Brain microvascular endothelial cell (primary cell): ENCODE results near the gene TCF3.

Experiments used
- DNase-seq: peaks from one replicate; pipeline ENCODE4 v3.0.0-alpha.2; 2020
- H3K27ac ChIP-seq: fragments of 250-450 bp; sonication (Bioruptor Pico); 2 replicates; pipeline ENCODE4 v1.5.1; 2020; ENCODE audit warnings: mild to moderate bottlenecking, moderate library complexity
- H3K27me3 ChIP-seq: fragments of 250-450 bp; sonication (Bioruptor Pico); replicated peaks from 2 replicates; pipeline ENCODE4 v1.5.1; 2020; ENCODE audit warnings: mild to moderate bottlenecking
- H3K36me3 ChIP-seq: fragments of 250-450 bp; sonication (Bioruptor Pico); replicated peaks from 2 replicates; pipeline ENCODE4 v1.5.1; 2020; ENCODE audit warnings: mild to moderate bottlenecking
- H3K4me3 ChIP-seq: 2 replicates; pipeline ENCODE4 v1.5.1; 2011; ENCODE audit warnings: low read depth, mild to moderate bottlenecking, control low read depth, low read length, moderate library complexity
- in situ Hi-C: cut with HindIII; loops from 2 replicates; pipeline ENCODE4 v1.10.0; 2017; ENCODE audit warnings: low sequenced_read_pairs, low pct_ligation_motif_present
- TF ChIP-seq, protein P1 (sequence below): IDR thresholded peaks from 2 replicates; pipeline ENCODE4 v1.5.1; 2011; ENCODE audit warnings: low read depth, mild to moderate bottlenecking, moderate library complexity, low read length, control low read depth, inconsistent platforms; ENCODE audit errors: missing control alignments

Gene TCF3

DNA sequence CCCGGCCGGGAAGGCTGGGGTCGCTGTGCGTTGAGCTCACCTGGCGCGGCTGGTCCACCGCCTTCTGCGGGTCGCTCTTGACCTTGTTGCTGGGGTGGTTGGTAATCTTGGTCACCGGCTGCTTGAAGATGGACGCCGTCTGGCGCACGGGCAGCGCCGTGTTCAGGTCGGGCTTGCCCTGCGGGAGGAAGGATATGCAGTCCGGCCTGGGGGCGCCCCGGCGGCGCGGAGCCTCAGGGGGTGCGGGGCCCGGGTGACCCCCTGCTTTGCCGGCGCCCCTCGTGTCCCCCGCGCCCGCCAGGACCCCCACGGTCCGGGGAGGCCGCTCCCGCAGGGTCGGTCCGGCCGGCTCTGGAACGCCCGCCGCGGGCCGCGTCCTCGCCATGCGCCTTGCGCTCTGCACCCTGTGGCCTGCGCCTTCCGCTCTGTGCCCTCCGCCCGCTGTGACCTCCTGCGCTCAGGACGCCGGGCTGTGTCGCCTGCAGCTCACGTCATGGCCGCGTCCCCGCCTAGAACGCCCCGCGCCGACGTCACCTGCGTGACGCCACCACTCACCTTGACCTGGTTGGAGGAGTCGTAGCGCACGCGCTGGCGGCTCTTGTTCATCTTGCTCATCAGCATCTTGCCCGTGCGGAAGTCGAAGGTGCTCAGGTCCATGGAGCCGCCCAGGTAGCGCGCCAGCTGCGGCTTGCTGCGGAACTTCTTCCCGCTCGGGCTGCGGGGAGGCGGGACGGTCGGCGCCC, 67.7 kb downstream of the TCF3 start:
- no peaks in the 10 kb centered on the region for H3K27me3 ChIP-seq
- no peak for DNase-seq
- H3K4me3 ChIP-seq: no peak overlapping the region
- in situ Hi-C loops: no loop called here
- no peak overlapping the region for H3K27ac ChIP-seq
- peaks cover 44% of the 10 kb centered on the region for H3K36me3 ChIP-seq
- TF ChIP-seq, protein P1, sequence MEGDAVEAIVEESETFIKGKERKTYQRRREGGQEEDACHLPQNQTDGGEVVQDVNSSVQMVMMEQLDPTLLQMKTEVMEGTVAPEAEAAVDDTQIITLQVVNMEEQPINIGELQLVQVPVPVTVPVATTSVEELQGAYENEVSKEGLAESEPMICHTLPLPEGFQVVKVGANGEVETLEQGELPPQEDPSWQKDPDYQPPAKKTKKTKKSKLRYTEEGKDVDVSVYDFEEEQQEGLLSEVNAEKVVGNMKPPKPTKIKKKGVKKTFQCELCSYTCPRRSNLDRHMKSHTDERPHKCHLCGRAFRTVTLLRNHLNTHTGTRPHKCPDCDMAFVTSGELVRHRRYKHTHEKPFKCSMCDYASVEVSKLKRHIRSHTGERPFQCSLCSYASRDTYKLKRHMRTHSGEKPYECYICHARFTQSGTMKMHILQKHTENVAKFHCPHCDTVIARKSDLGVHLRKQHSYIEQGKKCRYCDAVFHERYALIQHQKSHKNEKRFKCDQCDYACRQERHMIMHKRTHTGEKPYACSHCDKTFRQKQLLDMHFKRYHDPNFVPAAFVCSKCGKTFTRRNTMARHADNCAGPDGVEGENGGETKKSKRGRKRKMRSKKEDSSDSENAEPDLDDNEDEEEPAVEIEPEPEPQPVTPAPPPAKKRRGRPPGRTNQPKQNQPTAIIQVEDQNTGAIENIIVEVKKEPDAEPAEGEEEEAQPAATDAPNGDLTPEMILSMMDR: no peak

DNA sequence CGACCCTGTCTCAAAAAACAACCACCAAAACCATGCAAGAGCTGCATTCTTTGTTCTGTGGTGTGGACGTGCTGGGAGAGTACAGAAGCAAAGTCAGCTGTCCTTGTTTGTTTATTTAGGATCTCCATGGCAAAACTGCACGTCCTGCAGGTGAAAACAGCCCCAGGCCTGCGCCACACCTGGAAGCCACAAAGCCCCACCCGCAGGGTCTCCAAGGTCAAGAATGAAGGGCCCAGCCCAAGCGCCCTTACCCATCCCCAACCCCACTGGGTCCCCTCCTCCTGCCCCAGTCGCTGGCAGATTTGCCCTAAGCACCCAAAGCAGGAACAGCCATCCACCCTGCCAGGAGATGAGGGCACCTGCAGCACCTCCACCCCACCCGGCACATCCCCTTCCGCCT, 70.2 kb downstream of the TCF3 start:
- Histone ChIP-seq H3K27ac (no peak overlapping the region), H3K27me3 (no peaks in the 10 kb centered on the region), H3K36me3 (peaks cover 49% of the 10 kb centered on the region), H3K4me3 (no peak overlapping the region)
- in situ Hi-C loops: no loop called here
- DNase-seq: no peak
- TF ChIP-seq, protein P1: no peak

DNA sequence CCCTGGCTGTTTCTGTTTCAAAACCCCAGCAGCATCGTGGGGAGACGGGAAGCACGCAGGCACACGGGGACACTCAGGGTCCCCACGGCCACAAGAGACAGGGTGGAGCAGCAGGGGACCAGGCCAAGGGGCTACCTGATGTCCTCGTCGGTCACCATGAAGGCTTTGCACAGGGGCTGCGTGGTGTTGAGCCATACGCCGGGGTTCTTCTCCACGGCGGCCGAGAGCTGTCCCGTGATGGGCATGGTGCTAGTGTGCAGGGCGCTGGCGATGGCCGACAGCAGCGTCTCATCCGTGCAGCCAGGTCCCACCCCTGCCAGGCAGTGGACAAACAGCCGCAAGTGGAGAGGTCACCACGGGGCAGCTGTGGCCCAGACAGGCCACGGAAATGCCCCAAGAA, 71.5 kb downstream of the TCF3 start:
- in situ Hi-C loops: no loop called here

DNA sequence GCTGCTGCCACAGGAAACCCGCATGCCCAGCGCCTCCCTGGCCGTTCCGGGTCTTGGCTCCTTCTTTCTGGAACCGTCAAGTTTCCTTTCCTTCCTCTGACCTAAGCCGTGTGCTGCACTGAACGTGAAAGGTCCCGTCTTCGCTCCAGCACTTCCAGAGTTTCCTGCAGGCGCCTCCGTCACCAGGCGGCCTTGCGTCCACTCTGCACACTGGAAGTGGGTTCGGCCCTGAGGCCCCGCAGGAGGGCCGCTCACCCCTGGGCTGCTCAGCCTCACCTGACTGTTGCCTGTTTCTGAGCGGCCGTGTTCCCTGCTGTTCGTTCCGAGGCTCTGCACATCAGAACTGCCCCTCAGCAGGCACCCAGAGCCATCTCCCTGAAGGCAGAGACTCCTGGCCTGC, 72.0 kb downstream of the TCF3 start:
- DNase-seq: no peak
- in situ Hi-C loops: no loop called here
- H3K36me3 ChIP-seq: peaks cover 49% of the 10 kb centered on the region
- TF ChIP-seq, protein P1: no peak
- H3K27ac ChIP-seq: no peak overlapping the region
- H3K4me3 ChIP-seq: no peak overlapping the region
- no peaks in the 10 kb centered on the region for H3K27me3 ChIP-seq

More for the DNA sequence above, 71.5 kb downstream of the TCF3 start:
- TF ChIP-seq, protein P1: no peak
- Histone ChIP-seq H3K27me3 (no peaks in the 10 kb centered on the region), H3K4me3 (no peak overlapping the region), H3K27ac (no peak overlapping the region), H3K36me3 (peaks cover 53% of the 10 kb centered on the region)
- no peak for DNase-seq

DNA sequence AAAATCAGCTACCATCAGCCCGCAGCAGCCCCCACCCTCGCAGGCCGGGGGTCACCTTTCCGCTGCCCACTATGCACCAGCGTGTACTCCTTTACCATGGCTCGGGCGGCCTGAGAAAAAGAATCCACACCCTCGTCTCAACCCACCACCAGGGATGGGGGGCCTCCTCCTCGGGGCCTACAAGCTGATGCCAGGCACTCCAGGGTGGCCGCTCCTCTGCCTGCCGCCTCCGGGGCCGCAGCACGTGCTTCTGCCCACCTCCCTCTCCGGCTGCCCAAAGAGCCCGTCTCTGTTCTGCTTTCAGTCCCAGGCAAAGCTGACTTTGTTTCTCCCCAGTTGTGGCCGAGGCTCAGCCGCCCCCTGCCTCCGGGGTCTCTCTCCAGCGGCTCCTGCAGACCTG, 73.2 kb downstream of the TCF3 start:
- in situ Hi-C loops: no loop called here
- H3K4me3 ChIP-seq: no peak overlapping the region
- no peak overlapping the region for H3K27ac ChIP-seq
- TF ChIP-seq, protein P1: no peak
- H3K36me3 ChIP-seq: peaks cover 42% of the 10 kb centered on the region
- DNase-seq: no peak
- H3K27me3 ChIP-seq: no peaks in the 10 kb centered on the region
